ENCODE measurements around the gene UNC80. TPM values are rescaled to one million over a fixed set of nuclear protein-coding genes. Genes with fewer than 3 reads are reported as not detected.

The UNC80 gene
- total RNA-seq, 1 experiment from 2014 or later = 1.8 TPM

DNA sequence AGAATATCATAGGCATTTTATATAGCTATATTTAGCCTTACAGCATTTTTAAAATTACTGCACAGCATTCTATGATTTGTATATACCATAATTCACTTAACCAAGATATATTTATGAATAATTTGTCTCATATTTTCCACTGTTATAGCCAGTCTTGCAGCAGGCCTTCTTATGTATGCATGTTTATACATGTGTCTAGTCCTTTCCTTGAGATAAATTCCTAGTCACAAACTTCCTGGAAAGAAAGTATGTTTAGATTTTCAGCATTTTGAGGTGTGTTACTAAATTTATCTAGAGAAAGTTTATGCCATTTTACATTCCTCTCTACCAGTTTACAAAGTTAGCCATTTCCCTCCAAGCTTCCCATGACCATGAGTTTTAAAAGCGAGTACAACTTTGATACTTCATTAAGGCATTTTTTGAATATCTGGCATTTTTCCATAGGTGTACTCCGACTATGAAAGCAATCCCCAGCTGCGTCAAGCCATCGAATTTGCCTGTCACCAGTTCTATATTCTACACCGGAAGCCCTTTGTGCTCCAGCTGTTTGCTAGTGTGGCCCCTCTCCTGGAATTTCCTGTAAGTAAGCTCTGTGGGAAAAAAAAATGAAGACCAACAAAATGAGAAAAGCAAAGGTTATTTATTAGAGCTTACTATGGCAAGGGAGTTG is 171.4 kb downstream of the UNC80 start:
- no TSS peak for BruUV-seq (replicated peaks)
- no peaks in the 10 kb centered on the region for H3K9me3 ChIP-seq (ENCODE audit: low read depth, low read length, poor library complexity, severe bottlenecking)
- no peaks in the 10 kb centered on the region for H3K36me3 ChIP-seq (ENCODE audit: insufficient read depth, low read length, poor library complexity, severe bottlenecking)
- H3K4me3 ChIP-seq (ENCODE audit: low read depth, low read length, poor library complexity, severe bottlenecking) = no peak overlapping the region
- intact Hi-C loops (cut with micrococcal nuclease; ENCODE audit: unreplicated experiment) = no loop called here
- no peaks in the 10 kb centered on the region for H3K27me3 ChIP-seq (replicated peaks; ENCODE audit: insufficient read depth, low read depth, low read length, poor library complexity)
- TF ChIP-seq EZH2 (IDR thresholded peaks at IDR 0.05; ENCODE audit: borderline replicate concordance, low read depth, low read length, poor library complexity, severe bottlenecking) = no peak
- TF ChIP-seq, protein P1, sequence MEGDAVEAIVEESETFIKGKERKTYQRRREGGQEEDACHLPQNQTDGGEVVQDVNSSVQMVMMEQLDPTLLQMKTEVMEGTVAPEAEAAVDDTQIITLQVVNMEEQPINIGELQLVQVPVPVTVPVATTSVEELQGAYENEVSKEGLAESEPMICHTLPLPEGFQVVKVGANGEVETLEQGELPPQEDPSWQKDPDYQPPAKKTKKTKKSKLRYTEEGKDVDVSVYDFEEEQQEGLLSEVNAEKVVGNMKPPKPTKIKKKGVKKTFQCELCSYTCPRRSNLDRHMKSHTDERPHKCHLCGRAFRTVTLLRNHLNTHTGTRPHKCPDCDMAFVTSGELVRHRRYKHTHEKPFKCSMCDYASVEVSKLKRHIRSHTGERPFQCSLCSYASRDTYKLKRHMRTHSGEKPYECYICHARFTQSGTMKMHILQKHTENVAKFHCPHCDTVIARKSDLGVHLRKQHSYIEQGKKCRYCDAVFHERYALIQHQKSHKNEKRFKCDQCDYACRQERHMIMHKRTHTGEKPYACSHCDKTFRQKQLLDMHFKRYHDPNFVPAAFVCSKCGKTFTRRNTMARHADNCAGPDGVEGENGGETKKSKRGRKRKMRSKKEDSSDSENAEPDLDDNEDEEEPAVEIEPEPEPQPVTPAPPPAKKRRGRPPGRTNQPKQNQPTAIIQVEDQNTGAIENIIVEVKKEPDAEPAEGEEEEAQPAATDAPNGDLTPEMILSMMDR (conservative IDR thresholded peaks at IDR 0.05; ENCODE audit: low read depth, low read length) = no peak
- DNase-seq (ENCODE audit: low spot score) = peak; percentile 95
- ChIA-PET CTCF (interaction anchor here (0.5 to 2.1 kb wide), 2 partner anchors 18 to 71 kb away, joined by 4 to 6 read pairs; no protein-coding TSS in a partner anchor), POLR2A (ENCODE audit: low non-redundant PET) (interaction anchor here (0.6 kb wide), 3 partner anchors 17 to 106 kb away, joined by 3 read pairs; no protein-coding TSS in a partner anchor)
- H3K4me1 ChIP-seq (ENCODE audit: insufficient read depth, low read length, poor library complexity, severe bottlenecking) = peaks cover 33% of the 10 kb centered on the region
- peak overlapping the region; percentile 87 for H3K27ac ChIP-seq (ENCODE audit: low read depth, low read length, poor library complexity, severe bottlenecking)

GRCh38 chr2:209943776-209944175 is 172.1 kb downstream of the UNC80 start:
- CTCF ChIA-PET = interaction anchor here (2.1 kb wide), 1 partner anchor 17 kb away, joined by 6 read pairs; no protein-coding TSS in a partner anchor
- peak overlapping the region; percentile 87 for H3K27ac ChIP-seq (ENCODE audit: low read depth, low read length, poor library complexity, severe bottlenecking)
- TF ChIP-seq, protein P1 (conservative IDR thresholded peaks at IDR 0.05; ENCODE audit: low read depth, low read length) = no peak
- TF ChIP-seq EZH2 (IDR thresholded peaks at IDR 0.05; ENCODE audit: borderline replicate concordance, low read depth, low read length, poor library complexity, severe bottlenecking) = no peak
- no peaks in the 10 kb centered on the region for H3K9me3 ChIP-seq (ENCODE audit: low read depth, low read length, poor library complexity, severe bottlenecking)
- no peak overlapping the region for H3K4me3 ChIP-seq (ENCODE audit: low read depth, low read length, poor library complexity, severe bottlenecking)
- no TSS peak for BruUV-seq (replicated peaks)
- no peaks in the 10 kb centered on the region for H3K36me3 ChIP-seq (ENCODE audit: insufficient read depth, low read length, poor library complexity, severe bottlenecking)
- H3K4me1 ChIP-seq (ENCODE audit: insufficient read depth, low read length, poor library complexity, severe bottlenecking) = peaks cover 33% of the 10 kb centered on the region
- intact Hi-C loops (cut with micrococcal nuclease; ENCODE audit: unreplicated experiment) = no loop called here
- POLR2A ChIA-PET (ENCODE audit: low non-redundant PET) = interaction anchor here (0.6 kb wide), 2 partner anchors 17 to 105 kb away, joined by 3 read pairs; no protein-coding TSS in a partner anchor
- no peaks in the 10 kb centered on the region for H3K27me3 ChIP-seq (replicated peaks; ENCODE audit: insufficient read depth, low read depth, low read length, poor library complexity)
- no peak for DNase-seq (ENCODE audit: low spot score)

- peak; percentile 50 for DNase-seq (ENCODE audit: low spot score)
- peak overlapping the region; percentile 39 for H3K27ac ChIP-seq (ENCODE audit: low read depth, low read length, poor library complexity, severe bottlenecking)
- CTCF ChIA-PET = no interaction called here
These were observed 174.9 kb downstream of the UNC80 start for GRCh38 chr2:209946539-209946938.

More at GRCh38 chr2:209946539-209946938, 174.9 kb downstream of the UNC80 start:
- Histone ChIP-seq H3K4me1 (ENCODE audit: insufficient read depth, low read length, poor library complexity, severe bottlenecking) (peaks cover 33% of the 10 kb centered on the region), H3K4me3 (ENCODE audit: low read depth, low read length, poor library complexity, severe bottlenecking) (no peak overlapping the region), H3K36me3 (ENCODE audit: insufficient read depth, low read length, poor library complexity, severe bottlenecking) (no peaks in the 10 kb centered on the region), H3K27me3 (replicated peaks; ENCODE audit: insufficient read depth, low read depth, low read length, poor library complexity) (no peaks in the 10 kb centered on the region), H3K9me3 (ENCODE audit: low read depth, low read length, poor library complexity, severe bottlenecking) (peaks cover under 1% of the 10 kb centered on the region)
- TF ChIP-seq EZH2 (IDR thresholded peaks at IDR 0.05; ENCODE audit: borderline replicate concordance, low read depth, low read length, poor library complexity, severe bottlenecking) = no peak
- TF ChIP-seq, protein P1 (conservative IDR thresholded peaks at IDR 0.05; ENCODE audit: low read depth, low read length) = no peak
- intact Hi-C loops (cut with micrococcal nuclease; ENCODE audit: unreplicated experiment) = no loop called here
- POLR2A ChIA-PET (ENCODE audit: low non-redundant PET) = no interaction called here
- no TSS peak for BruUV-seq (replicated peaks)
